Colon (tissue), 2 donors: Measurements from ENCODE around the gene PDE4D.

Experiments
- FAIRE-seq: peaks from 2 replicates; lab custom pipeline; 2012; peaks lifted over from hg19 to GRCh38; lab: Jason Lieb, UNC
- donor health status: control.
- donor health status: control.

The PDE4D gene

DNA sequence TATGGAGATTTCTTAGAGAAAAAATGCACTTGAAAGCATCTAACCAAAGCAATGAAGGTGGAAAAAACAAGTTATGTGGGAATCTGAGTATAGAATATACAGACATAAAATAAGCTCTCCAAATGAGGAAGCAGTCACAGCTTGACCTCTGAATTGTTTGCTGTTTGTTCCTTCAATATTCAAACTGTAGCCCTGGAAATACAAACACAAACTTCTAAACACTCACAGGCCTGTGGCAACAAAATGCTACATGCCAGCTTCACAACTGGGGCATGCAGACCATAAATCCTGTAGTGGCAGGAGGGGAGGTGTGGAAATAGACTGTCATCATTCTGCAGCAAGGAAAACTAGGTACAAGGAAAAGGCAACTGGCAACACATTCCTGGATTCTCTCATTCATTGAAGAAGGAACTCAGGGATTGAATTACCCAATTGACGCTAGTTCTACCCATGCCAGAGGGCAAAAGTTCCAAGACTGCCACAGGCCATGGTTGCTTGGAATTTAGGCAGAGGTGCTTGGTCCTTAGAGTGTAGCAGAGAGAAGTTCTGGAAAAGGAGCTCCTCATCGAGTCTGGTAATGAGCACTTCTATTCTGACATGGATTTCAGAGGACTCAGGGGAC, 349.6 kb downstream of the PDE4D start:
- no peak for FAIRE-seq

DNA sequence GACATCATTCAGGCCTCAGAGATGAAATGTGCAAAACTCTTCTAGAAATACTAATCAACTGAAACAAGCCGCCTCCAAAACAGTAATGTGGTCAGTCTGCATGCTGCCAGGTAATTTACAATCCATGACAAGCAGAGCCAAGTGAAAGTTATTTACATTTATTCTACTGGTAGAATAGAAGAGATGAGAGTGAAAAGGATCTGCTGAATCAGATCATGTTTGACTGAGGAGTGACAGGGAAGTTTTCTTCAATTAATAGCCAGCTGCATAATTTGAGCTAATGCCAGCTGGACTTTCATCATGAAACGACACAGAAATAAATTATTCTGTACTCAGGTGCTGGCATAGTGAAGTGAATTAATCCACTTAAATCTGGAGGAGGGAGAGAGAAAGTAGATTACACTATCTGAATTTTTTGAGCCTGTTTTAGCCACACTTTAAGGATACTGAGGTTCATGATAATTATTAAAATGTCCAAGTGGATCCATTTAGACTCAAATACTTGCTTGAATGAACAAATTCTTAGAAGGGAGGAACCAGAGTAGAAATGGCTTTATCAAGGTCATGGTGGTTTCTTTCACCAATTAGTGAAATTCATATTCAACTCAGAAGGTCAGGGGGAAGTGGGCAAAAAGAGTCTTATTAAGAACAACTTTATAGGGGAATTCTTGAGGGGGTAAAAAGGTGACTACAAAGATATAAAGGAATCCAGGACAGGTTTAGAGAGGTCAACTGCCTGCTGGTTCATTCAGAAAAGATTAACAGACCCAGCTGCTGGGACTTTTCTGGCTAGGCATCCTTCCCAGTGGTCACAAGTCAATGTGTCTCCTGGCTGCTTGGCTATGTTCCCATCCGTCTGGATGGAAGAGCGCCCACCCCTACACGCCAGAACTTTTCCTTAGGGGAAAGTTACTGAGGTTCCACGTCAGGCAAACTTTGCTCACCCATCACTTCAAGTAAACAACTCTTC, 350.4 kb downstream of the PDE4D start:
- FAIRE-seq = no peak

DNA sequence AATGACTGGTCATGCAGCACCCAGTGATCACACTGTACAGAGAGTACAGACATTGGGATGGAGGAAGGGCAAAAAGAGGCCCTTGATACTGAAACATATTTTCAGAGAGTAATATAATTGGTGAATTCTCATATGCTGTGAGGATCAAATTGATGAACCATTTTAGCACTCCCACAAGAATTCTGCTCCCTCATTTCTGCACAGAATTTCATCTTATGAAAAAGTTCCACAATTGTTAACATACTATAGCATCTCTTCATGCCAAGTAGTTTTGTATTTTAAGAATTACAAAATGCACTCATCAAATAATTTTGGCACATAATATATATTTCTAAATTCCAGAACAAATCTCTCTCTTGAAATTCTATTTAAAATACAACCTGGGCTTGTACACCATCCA, 351.2 kb downstream of the PDE4D start:
- FAIRE-seq = no peak

DNA sequence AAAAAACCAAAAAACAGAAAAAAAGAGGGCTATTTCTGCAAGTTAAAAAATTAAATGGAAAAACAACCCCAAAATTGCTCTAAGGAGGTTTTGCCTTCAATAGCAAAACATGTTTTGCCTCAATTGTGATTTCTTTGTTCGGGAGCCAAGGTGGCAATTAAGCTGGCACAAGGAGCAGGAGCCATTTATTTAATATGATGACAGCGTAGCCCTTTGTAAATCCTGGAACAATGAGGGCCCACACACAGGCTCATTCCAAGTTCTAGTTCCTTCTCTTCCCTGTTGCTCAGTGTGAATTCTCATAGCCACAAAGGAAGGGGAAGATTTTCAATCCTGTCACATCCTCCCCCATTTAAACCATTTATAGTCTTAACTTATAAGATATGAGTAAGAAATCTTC, 353.2 kb downstream of the PDE4D start:
- FAIRE-seq = no peak

DNA sequence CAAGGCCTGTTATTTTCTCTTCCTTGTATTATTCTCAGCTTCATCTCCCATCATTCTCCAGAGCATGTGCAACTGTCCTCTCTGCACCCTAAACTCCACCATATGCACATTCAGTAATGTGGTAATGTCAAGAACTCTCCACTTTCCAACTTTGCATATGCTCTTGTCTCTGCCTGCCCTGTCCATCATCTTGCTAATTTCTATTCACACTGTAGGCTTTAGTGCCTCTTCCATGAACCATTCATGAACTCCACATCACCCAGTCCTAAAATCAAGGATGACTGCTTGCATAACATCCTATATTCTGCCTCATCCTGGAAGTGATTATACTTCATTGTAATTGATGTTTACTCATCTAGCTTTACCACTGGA, 354.8 kb downstream of the PDE4D start:
- no peak for FAIRE-seq

DNA sequence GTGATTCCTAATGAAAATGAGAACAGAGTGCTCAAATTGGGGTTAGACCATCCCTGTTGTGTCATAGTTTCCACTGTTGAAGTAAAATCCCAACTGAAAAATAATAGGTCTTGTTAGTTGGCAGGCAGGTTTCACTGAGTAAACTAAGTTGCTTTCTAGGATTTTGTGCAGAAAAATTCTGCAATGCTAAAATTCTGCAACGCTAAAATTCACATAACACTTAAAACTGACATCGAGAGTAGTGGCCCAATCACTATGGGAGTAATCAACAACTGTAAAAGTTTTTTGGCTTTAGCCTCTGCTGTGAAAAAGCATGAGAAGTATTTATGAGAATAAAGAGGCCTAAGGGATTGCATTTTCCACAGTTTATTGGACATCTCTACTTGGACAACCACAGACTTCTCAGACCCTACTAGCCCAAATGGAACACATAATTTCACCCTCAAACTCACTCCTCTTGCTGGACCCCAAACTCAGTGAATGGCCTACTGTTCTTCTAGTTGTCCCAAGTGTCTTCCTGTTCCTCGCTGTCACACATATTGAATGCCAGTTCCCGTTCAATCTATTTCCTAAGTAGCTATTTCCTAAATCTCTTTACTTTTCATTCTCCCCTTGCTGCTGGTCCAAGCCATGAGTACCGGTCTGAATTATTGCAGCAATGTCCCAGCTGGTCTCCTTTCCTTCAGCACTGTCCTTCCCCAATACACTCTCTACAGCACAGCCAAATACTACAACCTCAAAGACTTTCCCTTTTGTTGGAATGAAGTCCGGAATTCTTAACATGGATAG, 355.4 kb downstream of the PDE4D start:
- FAIRE-seq = no peak

DNA sequence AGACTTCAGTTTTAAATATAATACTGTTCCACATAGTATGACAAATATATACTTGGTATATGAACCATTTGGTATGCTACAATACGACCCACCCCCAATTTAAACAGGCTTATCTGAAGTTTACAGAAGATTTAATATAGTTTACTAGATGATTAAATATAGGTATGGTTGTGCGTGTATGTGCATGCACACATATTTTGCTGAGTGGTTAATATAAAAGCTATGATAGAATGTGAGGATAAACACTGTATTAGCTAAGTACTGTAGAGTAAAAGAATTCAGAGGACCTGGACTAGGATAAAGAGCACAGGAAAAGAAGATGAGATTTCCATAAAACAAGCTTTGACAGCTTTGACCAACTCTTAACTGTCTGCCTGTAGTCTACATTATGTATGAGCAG, 356.7 kb downstream of the PDE4D start:
- no peak for FAIRE-seq

DNA sequence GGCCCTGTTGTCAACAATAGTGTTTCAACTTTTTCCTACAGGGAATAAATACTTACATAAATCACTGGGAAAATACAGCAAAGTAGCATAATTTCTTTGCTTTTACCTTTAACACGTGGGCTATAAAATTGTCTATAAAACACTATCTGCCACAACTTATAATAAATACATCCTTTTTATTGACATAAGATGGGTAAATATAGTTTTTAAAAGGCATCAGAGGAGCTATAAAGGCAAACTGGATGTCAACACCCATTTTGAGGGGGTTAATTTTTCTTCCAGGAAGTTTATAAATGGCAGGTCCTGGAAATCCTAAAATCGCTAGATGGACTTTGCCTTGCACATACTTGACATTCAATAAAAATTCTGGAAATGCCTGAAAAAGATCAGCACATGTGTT, 358.0 kb downstream of the PDE4D start:
- no peak for FAIRE-seq

DNA sequence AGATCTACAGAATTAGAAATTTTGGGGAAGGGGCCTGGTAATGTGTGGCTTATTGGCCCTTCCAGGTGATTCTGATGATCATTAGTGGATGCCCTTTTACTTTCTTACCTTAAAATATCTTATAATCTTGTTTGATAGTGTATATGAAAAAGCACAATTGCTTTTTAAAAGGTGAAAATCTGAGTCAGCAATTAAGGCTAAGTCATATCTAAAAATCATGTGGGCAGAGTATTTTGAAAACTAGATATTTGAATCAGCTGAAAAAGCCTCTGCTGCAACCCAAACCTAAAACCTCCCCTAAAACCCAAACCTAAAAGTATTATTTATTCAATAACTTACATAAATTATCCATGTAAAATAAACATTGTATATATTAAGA, 359.8 kb downstream of the PDE4D start:
- FAIRE-seq = no peak

DNA sequence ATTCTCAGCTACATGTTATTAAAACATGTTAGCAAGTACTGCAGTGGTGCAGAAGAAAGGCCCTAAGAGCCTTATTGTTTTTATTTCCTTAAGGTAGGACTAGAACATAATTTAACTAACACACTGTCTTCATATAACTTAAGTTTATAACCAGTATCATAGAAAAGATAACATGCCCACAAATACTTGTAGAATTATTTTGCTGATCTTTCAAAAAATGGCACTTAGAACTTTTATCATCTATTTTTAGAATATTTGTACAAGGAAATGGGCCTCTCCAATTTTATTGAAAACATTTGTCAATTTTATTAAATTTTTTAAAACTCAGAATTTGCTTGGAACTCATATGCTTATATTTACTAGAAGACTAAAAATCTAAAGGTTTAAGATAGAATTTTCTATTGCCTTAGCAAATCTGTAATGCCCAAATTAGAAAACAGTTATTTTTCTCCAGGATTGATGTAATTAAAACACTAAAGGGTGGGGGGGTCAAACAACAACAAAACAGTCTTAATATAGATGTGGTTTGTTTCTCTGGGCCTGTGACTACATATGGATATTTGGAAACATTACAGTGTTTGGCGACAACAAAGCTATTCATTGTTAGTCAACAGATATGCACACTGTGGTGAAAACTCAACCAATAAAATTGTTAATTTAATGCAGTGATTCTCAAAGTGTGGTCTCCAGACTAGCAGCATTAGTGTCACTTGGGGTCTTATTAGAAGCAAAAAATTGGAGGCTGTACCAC, 360.4 kb downstream of the PDE4D start:
- peak; percentile 14 for FAIRE-seq

DNA sequence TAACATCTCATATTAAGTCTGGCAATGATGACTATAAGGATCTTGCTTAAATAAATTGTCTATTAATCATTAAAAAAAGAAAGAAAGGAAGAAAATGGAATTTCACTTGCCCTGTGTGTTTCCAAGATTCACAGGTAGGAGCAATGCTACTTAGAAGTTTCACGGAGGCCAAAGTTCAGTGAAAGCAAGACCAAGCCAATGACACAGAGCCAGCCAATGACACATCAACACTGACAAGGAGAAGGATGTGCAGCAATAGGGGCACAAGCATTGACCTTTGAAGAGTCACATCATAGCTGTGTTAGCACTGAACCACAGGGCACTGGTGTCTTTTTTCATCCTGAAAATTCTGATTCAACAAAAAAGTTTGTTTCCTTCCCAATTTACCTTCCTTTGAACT, 364.3 kb downstream of the PDE4D start:
- no peak for FAIRE-seq

DNA sequence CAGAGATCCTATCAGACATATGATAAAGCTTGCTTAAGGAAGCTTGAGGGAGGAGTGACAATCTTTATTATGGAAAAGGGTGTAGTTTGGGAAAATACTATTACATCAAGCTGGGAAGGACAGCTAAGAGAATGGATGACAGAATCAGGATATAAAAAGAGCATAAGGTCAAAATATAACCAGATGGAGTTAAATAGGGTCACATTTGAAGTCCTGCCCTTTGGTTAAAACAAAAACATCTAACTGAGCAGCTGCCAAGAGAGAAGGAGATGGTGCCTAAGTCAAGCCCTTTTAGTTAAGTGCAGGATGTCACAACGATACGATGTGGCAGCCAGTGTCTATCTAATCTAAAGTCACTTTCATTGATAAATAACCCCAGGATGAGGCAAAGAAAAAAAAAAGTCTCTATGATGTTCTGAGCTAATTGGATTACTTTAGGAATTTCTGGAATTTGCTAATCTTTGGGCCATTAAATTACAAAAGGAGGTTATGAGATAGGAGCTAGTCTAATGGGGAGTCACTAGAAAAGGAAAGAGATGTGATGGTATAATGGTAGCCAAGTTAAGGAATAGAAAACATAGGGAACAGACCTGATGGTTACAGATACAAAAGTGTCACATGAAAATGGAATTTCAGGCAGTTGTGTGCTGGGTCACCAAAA, 365.2 kb downstream of the PDE4D start:
- no peak for FAIRE-seq

DNA sequence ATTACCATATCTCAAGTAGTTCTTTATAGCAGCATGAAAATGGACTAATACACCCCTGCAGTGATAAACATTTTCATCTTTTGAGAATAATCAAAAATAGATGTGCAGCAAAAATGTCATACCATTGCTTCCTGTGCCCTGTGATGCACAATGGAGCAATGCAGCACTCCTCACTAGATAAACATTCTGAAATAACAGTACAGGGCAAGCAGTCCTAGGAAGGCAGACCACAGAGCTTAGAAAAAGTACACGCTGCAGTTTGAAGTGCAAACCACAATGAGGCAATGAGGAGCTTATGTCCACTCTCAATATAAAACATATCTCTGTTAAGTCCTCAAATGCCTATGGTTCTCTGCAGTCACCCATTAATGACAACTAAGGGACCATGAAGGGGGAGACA, 367.6 kb downstream of the PDE4D start:
- FAIRE-seq = no peak

DNA sequence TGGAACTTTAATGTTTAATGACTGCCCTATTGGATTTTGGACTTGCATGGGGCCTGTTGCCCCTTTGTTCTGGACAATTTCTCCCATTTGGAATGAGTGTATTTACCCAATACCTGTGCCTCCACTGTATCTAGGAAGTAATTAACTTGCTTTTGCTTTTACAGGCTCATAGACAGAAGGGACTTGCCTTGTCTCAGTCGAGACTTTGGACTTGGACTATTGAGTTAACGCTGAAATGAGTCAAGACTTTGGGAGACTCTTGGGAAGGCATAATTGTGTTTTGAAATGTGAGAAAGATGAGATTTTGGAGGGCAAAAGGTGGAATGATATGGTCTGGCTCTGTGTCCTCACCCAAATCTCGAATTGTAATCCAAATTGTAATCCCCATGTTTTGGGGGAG, 368.2 kb downstream of the PDE4D start:
- FAIRE-seq = no peak

DNA sequence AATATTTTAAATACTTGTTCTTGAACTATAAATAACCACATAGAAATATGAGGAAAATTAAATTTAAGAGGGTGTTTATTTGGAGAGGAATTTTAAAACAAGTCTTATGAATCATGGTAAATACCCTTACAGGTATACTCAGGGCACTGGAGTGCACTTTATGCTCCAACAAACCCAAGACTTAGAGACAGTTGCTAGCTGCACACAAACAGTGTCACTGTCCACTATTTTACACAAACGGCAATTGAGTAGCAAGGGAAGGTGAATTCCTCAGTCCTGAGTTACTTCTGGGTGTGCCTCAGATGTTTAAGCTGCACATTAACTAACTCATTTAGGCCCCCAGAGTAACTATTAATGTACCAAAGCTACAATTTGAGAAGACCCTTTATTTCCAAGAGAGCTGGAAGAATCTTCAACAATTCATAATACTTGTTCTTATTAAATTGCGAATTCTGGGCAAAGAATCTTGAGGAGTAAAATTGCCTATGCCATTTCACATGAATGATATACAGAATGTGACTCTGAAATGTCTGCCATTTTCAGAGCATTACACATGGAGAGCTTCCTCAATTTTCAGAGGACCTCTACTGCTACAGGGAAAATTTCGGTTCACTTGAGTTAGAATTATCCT, 371.2 kb downstream of the PDE4D start:
- FAIRE-seq = no peak

DNA sequence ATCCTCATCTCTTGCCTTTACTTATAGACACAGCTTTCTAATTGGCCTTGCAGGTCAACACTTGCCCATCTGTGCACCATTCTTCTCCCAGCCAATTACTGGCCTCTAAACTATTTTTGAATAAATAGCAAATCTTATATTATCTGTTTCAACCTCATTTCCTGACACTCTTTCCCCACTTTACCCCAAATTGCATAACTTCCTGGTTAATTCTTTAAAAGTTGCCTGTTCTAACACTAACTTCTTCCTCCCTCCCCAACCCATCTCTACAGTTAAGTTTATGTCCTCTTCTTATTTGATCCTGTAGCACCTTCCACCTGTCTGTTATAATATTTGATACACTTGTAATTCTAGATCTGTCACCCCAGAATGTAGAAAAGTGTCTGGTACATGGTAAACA, 372.1 kb downstream of the PDE4D start:
- FAIRE-seq = no peak

DNA sequence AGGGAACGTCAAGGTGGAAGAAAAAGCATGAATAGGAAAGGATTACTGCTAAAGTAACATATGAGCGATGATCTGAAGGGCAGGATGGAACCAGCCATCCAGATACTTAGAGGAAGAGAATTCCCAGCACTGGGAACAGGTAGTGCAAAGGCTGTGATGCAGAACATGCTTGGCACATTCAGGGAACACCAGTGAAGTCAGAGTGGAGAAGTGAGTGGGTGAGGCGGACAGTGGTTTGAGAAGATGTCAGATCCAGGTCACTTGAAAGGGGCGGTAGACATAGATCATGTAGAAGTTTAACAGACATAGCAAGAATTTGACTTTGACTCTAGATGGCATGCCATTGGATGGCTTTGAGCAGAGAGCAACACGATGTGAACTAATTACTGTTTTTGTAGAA, 374.2 kb downstream of the PDE4D start:
- no peak for FAIRE-seq

DNA sequence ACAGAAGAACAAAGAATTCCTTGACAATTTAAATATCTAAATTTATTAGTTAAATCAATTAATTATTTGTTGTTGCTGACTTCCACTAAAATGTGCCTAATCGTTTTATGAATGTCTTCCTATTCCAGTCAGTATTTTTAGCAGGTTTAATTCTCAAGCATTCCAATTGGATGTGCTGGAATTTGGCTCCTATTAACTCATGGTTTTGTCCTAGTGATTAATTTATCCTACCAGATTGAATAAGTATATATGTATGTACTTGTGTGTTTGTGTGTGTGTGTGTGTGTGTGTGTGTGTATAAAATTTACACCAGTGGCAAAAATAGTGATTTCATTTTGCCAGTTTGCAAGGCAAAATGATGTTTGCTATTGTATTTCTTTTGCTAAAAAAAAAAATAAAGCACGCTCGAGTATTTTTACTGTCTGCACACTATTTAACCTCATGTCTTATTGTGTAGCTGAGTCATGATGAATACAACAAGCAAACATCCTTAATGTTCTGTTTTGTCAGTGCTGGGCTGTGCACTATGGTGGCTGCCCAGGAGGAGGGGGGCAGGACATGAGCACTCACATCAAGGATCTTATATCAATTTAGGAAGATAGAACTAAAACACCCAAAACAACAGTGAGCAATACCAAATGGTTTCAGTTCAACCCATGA, 375.5 kb downstream of the PDE4D start:
- no peak for FAIRE-seq

DNA sequence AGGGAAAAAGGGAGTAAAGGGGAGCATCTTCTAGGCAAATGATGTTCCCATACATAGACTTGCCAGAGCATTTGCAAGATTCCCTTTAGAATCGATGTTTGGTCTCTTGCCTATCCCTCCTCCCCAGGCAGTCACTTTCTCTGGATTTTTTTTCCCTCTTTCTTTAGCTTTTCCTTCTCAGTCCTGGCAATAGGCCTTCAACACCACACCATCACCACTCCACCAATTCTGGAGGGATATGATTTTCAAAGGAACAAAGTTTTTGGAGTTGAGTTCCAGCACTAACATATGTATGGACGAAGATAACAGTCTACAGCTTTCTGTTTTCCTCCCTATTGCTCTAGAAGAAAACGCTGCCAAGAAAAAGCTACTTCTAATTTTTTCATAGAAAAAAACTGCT, 377.4 kb downstream of the PDE4D start:
- FAIRE-seq = no peak

DNA sequence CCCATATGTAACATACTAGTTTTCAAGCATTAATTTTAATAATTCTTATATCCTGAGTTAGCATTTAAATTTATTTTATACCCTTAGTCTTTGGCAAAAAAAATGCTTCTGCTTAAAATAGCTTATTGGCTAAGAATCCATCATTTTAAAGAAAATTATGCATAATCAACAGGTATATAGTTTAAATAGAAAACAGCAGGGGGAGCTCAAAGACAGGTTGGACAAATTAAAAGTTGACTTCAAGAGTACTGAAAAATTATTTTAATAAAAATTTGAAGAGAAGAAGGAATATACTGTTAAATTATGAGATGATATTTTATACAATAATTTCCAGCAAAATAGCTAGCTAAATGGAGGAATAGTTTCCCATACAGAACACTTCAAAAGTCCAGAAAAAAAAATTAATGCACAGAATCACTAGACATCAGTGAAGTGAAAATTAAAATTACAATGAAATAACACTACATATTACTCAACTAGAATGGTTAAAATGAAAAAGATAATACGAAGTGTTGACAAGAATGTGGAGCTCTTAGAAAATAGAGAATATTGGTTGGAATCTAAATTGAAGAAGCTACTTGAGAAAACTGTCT, 387.1 kb downstream of the PDE4D start:
- FAIRE-seq = peak; percentile 76
